KMS-11 (cell line): Measurements from ENCODE around the gene SLC35D3.
A peak's percentile ranks its signal among the peaks of the same experiment; 100 is the strongest.

Experiments
- H2AFZ ChIP-seq: fragments of 200-600 bp; sonication (generic); 2 replicates; pipeline ENCODE4 v1.6.1; 2016; ENCODE audit warnings: antibody characterized with exemption, mixed run types, low read depth
- H3K27ac ChIP-seq: fragments of 200-600 bp; sonication (generic); 2 replicates; pipeline ENCODE4 v1.6.1; 2016; ENCODE audit warnings: mild to moderate bottlenecking, mixed run types
- H3K27me3 ChIP-seq: fragments of 200-600 bp; sonication (generic); 2 replicates; pipeline ENCODE4 v1.6.1; 2017; ENCODE audit warnings: mild to moderate bottlenecking, low read depth, mixed run types, moderate library complexity; ENCODE audit not compliant: insufficient read depth
- H3K36me3 ChIP-seq: fragments of 200-600 bp; sonication (generic); 2 replicates; pipeline ENCODE4 v1.6.1; 2017; ENCODE audit warnings: mild to moderate bottlenecking, mixed run types; ENCODE audit not compliant: insufficient read depth
- H3K4me1 ChIP-seq: fragments of 200-600 bp; sonication (generic); 2 replicates; pipeline ENCODE4 v1.6.1; 2016; ENCODE audit warnings: mild to moderate bottlenecking, low read depth, mixed run types; ENCODE audit not compliant: poor library complexity, severe bottlenecking
- H3K4me2 ChIP-seq: fragments of 200-600 bp; sonication (generic); 2 replicates; pipeline ENCODE4 v1.7.0; 2016; ENCODE audit warnings: mild to moderate bottlenecking, mixed run types
- H3K4me3 ChIP-seq: fragments of 200-600 bp; sonication (generic); IDR thresholded peaks from 2 replicates; pipeline ENCODE4 v1.6.1; 2017; ENCODE audit warnings: low read depth, low read length, mixed read lengths; ENCODE audit not compliant: insufficient read depth
- H3K79me2 ChIP-seq: fragments of 200-600 bp; sonication (generic); 2 replicates; pipeline ENCODE4 v1.6.1; 2016; ENCODE audit warnings: low read depth, mixed run types; ENCODE audit not compliant: insufficient read depth
- H3K9ac ChIP-seq: fragments of 200-600 bp; sonication (generic); 2 replicates; pipeline ENCODE4 v1.6.1; 2016; ENCODE audit warnings: mild to moderate bottlenecking, mixed run types
- H4K20me1 ChIP-seq: fragments of 200-600 bp; sonication (generic); 2 replicates; pipeline ENCODE4 v1.6.1; 2016; ENCODE audit warnings: mild to moderate bottlenecking, mixed run types; ENCODE audit not compliant: insufficient read depth
- CTCF ChIP-seq: fragments of 200-600 bp; sonication (generic); conservative IDR thresholded peaks from 2 replicates; pipeline ENCODE4 v1.6.1; 2017; ENCODE audit warnings: low read depth, mild to moderate bottlenecking, antibody characterized with exemption, low read length, moderate library complexity, mixed read lengths

SLC35D3 gene

GRCh38 chr6:136921381-136921935 is 643 bp upstream of the SLC35D3 start:
- no peak overlapping the region for H3K9ac ChIP-seq
- H3K27ac ChIP-seq, result no peak overlapping the region
- H4K20me1 ChIP-seq, result no peaks in the 10 kb centered on the region
- H3K36me3 ChIP-seq, result no peaks in the 10 kb centered on the region
- H3K4me3 ChIP-seq, result no peak overlapping the region
- peak overlapping the region; percentile 57 for H2AFZ ChIP-seq
- no peak for TF ChIP-seq CTCF
- H3K27me3 ChIP-seq, result no peaks in the 10 kb centered on the region
- H3K4me1 ChIP-seq, result no peaks in the 10 kb centered on the region
- 0 out of 2 replicates have a peak overlapping the region, but pooled peaks have one; percentile 17 for H3K4me2 ChIP-seq
- no peaks in the 10 kb centered on the region for H3K79me2 ChIP-seq

GRCh38 chr6:136922685-136923006 is 545 bp downstream of the SLC35D3 start:
- no peak for TF ChIP-seq CTCF
- Histone ChIP-seq H3K79me2 (no peaks in the 10 kb centered on the region), H3K36me3 (no peaks in the 10 kb centered on the region), H3K27ac (no peak overlapping the region), H3K4me3 (no peak overlapping the region), H3K9ac (no peak overlapping the region), H2AFZ (no peak overlapping the region), H3K27me3 (no peaks in the 10 kb centered on the region), H3K4me2 (no peak overlapping the region), H3K4me1 (no peaks in the 10 kb centered on the region), H4K20me1 (no peaks in the 10 kb centered on the region)

GRCh38 chr6:136923116-136923953 is 1.2 kb downstream of the SLC35D3 start:
- Histone ChIP-seq H3K27ac (no peak overlapping the region), H3K4me1 (no peaks in the 10 kb centered on the region), H3K27me3 (no peaks in the 10 kb centered on the region), H2AFZ (no peak overlapping the region), H4K20me1 (no peaks in the 10 kb centered on the region), H3K79me2 (no peaks in the 10 kb centered on the region), H3K4me3 (no peak overlapping the region), H3K36me3 (no peaks in the 10 kb centered on the region), H3K9ac (no peak overlapping the region), H3K4me2 (no peak overlapping the region)
- no peak for TF ChIP-seq CTCF

- Histone ChIP-seq H4K20me1 (no peaks in the 10 kb centered on the region), H2AFZ (no peak overlapping the region), H3K27ac (no peak overlapping the region), H3K9ac (no peak overlapping the region), H3K79me2 (no peaks in the 10 kb centered on the region), H3K4me1 (no peaks in the 10 kb centered on the region), H3K36me3 (no peaks in the 10 kb centered on the region), H3K27me3 (no peaks in the 10 kb centered on the region), H3K4me2 (no peak overlapping the region), H3K4me3 (no peak overlapping the region)
- TF ChIP-seq CTCF, result no peak
These were observed 2.0 kb downstream of the SLC35D3 start for GRCh38 chr6:136923954-136924673.
